ENCODE data around the gene RGS7BP.

- TF ChIP-seq POLR2A (IDR thresholded peaks at IDR 0.05; ENCODE audit: low read depth, low read length) (no peak), POLR2AphosphoS5 (IDR thresholded peaks at IDR 0.05; ENCODE audit: low read length) (no peak), RFX5 (IDR thresholded peaks at IDR 0.05; ENCODE audit: low read depth, low read length) (no peak)
Observed at GRCh38 chr5:64622991-64623390, 117.2 kb downstream of the RGS7BP start.
